ENCODE results near the gene GNG2. TPM values are rescaled to one million over a fixed set of nuclear protein-coding genes. Genes with fewer than 3 reads are reported as not detected.

Gene GNG2
- total RNA-seq, 2 donors from 2014 or later: 6.2 to 6.6 TPM

DNA sequence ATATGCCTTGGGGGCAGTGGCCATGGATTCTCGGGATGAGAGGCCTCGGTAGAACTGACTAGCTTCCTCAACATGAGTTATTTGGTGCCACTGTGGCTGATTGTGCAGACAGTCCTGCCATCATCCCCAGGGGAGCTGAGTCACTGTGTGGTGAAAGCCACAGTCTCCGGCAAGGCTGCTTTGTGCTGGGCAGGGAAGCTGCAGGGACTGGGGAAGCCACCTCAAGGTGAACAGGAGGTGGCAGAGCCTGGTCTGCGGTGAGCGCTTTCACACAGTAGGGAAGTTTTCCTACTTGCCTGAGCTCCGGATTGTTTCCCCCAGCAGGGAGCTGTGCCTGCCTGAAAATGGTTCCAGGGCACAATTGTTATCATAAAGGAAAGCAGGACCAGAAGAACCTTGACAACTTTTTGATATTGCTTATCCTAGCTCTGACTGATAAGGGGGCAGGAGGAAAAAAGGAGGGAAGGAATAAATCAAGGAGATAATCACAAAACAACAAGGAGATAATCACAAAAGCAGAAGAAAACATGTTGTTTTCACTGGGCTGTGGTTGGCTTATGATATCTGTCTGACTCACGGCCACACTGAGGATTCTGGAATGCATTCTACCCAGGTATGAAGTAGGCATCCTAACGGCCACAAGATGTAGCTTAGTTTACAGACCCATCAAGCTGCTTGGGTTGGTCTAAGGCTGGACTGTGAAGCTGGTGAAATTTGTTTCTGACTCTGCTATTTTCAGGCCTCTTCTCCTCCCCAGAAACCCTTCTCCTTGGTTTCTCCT, 32.2 kb upstream of the GNG2 start:
- DNase-seq (peak in 1 of 4 donors; percentile 30), ATAC-seq (no peak)
- intact Hi-C loops (cut with DNase I): no loop called here
- Histone ChIP-seq H3K27me3 (no peaks in the 10 kb centered on the region), H3K36me3 (replicated peaks in 1 of 2; ENCODE audit: insufficient read depth in 1 of 2, low read depth in 2 of 2) (no peaks in the 10 kb centered on the region), H3K27ac (no peak overlapping the region), H3K9me3 (no peaks in the 10 kb centered on the region), H3K4me3 (no peak overlapping the region), H3K4me1 (no peaks in the 10 kb centered on the region)
- TF ChIP-seq, protein P1, sequence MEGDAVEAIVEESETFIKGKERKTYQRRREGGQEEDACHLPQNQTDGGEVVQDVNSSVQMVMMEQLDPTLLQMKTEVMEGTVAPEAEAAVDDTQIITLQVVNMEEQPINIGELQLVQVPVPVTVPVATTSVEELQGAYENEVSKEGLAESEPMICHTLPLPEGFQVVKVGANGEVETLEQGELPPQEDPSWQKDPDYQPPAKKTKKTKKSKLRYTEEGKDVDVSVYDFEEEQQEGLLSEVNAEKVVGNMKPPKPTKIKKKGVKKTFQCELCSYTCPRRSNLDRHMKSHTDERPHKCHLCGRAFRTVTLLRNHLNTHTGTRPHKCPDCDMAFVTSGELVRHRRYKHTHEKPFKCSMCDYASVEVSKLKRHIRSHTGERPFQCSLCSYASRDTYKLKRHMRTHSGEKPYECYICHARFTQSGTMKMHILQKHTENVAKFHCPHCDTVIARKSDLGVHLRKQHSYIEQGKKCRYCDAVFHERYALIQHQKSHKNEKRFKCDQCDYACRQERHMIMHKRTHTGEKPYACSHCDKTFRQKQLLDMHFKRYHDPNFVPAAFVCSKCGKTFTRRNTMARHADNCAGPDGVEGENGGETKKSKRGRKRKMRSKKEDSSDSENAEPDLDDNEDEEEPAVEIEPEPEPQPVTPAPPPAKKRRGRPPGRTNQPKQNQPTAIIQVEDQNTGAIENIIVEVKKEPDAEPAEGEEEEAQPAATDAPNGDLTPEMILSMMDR (IDR thresholded peaks at IDR 0.05): no peak
- no peak for TF ChIP-seq POLR2A (IDR thresholded peaks at IDR 0.05)
- WGBS, 2 donors: 29 to 62% methylated on average over 7 to 8 of the region's 8 CpGs

GRCh38 chr14:51834240-51834639, 26.2 kb upstream of the GNG2 start:
- WGBS, 2 donors: 45 to 57% methylated on average over 8 of the region's 8 CpGs
- TF ChIP-seq, protein P1 (IDR thresholded peaks at IDR 0.05): no peak
- no peak for TF ChIP-seq POLR2A (IDR thresholded peaks at IDR 0.05)
- no peaks in the 10 kb centered on the region for H3K27me3 ChIP-seq
- H3K9me3 ChIP-seq: no peaks in the 10 kb centered on the region
- intact Hi-C loops (cut with DNase I): no loop called here
- ATAC-seq (no peak), DNase-seq (peak in 1 of 4 donors; percentile 18)
- H3K36me3 ChIP-seq (replicated peaks in 1 of 2; ENCODE audit: insufficient read depth in 1 of 2, low read depth in 2 of 2): no peaks in the 10 kb centered on the region
- no peak overlapping the region for H3K4me3 ChIP-seq
- H3K27ac ChIP-seq: no peak overlapping the region
- H3K4me1 ChIP-seq: no peaks in the 10 kb centered on the region

DNA sequence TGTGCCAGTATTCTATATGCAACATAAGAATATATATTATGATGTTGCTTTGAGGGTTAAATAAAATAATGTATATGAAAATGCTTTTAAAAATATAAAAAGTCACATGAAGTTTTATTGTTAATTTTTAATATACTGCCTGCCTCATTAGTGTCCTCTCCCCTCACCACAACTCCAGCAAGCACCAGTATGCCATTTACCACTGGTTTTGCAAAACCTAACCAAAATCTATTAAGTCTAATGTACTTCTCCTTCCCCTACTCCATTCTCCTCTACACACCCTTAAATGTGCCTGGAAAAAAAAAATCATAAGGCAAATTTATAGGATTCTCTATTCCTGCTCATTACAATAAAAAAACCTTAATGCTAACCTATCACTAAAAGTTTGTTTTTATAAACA, 24.0 kb upstream of the GNG2 start:
- no peaks in the 10 kb centered on the region for H3K9me3 ChIP-seq

GRCh38 chr14:51844081-51844881, 16.1 kb upstream of the GNG2 start:
- Histone ChIP-seq H3K4me3 (no peak overlapping the region), H3K4me1 (peaks cover 4% of the 10 kb centered on the region), H3K36me3 (replicated peaks in 1 of 2; ENCODE audit: insufficient read depth in 1 of 2, low read depth in 2 of 2) (no peaks in the 10 kb centered on the region), H3K27ac (no peak overlapping the region), H3K9me3 (no peaks in the 10 kb centered on the region), H3K27me3 (no peaks in the 10 kb centered on the region)
- TF ChIP-seq POLR2A (IDR thresholded peaks at IDR 0.05): no peak
- TF ChIP-seq, protein P1 (IDR thresholded peaks at IDR 0.05): no peak
- WGBS, 2 donors: 62 to 71% methylated on average over 6 of the region's 6 CpGs
- DNase-seq: no peak
- no peak for ATAC-seq
- intact Hi-C loops (cut with DNase I): no loop called here

More for the DNA sequence above, 24.0 kb upstream of the GNG2 start:
- TF ChIP-seq, protein P1 (IDR thresholded peaks at IDR 0.05): no peak
- TF ChIP-seq POLR2A (IDR thresholded peaks at IDR 0.05): no peak
- no peak overlapping the region for H3K27ac ChIP-seq
- no peaks in the 10 kb centered on the region for H3K27me3 ChIP-seq
- H3K36me3 ChIP-seq (replicated peaks in 1 of 2; ENCODE audit: insufficient read depth in 1 of 2, low read depth in 2 of 2): no peaks in the 10 kb centered on the region
- ATAC-seq (no peak), DNase-seq (no peak)
- intact Hi-C loops (cut with DNase I): no loop called here
- H3K4me1 ChIP-seq: no peaks in the 10 kb centered on the region
- H3K4me3 ChIP-seq: no peak overlapping the region

Data from body of pancreas (tissue), 4 donors.